ENCODE data around the gene CLDN25.

- no peak for TF ChIP-seq CTCF (conservative IDR thresholded peaks at IDR 0.05; ENCODE audit: low read length)
- TF ChIP-seq EZH2phosphoT487 (IDR thresholded peaks at IDR 0.05; ENCODE audit: borderline replicate concordance, low read depth, low read length), result no peak
These were observed 34.6 kb downstream of the CLDN25 start for GRCh38 chr11:113814181-113814580.
